B cell (primary cell): Measurements from ENCODE around the gene PCSK2. TPM values are rescaled to one million over a fixed set of nuclear protein-coding genes. Genes with fewer than 3 reads are reported as not detected.

Source experiments
- ATAC-seq: fragments of 200-7000 bp; cut with Tn5 transposase; one replicate; pipeline ENCODE4 v1.10.0; 2021; ENCODE audit warnings: low read depth, mild to moderate bottlenecking, moderate number of reproducible peaks, moderate library complexity
- CTCF ChIA-PET: fragments of 350-600 bp; sonication (Branson Sonifier 250); formaldehyde crosslinking; loops from one replicate; lab custom pipeline; 2021; ENCODE audit warnings: antibody characterized with exemption, inconsistent platforms; lab: Charles Lee
- POLR2A ChIA-PET: fragments of 350-600 bp; sonication (Branson Sonifier 250); formaldehyde crosslinking; loops from one replicate; lab custom pipeline; 2021; ENCODE audit warnings: antibody characterized with exemption; lab: Charles Lee
- DNase-seq: peaks from one replicate; pipeline ENCODE4 v3.0.0; 2013
- H2AFZ ChIP-seq: 2 replicates; pipeline ENCODE4 v1.6.1; 2012; ENCODE audit warnings: mild to moderate bottlenecking, low read depth, low read length; ENCODE audit not compliant: insufficient read depth, poor library complexity, severe bottlenecking
- H3K27ac ChIP-seq, 2 donors: 1 replicate in 1 of 2; 2 replicates in 1 of 2; pipeline ENCODE4 v1.5.1; 2012 to 2013; ENCODE audit warnings: low read length in 2 of 2, mild to moderate bottlenecking in 2 of 2, moderate library complexity in 1 of 2
- H3K27me3 ChIP-seq, 4 experiments: fragments of 200-600 bp in 1 of 4; sonication (generic) in 1 of 4; replicated peaks in 1 of 4; 1 replicate in 2 of 4; 2 replicates in 2 of 4; pipeline versions ENCODE4 v1.6.1 to v1.7.0; 2013 to 2016; ENCODE audit warnings: low read length in 3 of 4, mild to moderate bottlenecking in 2 of 4, mixed read lengths in 1 of 4, moderate library complexity in 1 of 4; ENCODE audit not compliant: insufficient read depth in 4 of 4, control insufficient read depth in 3 of 4; ENCODE audit errors: control extremely low read depth in 1 of 4
- H3K36me3 ChIP-seq, 2 experiments: replicated peaks in 1 of 2; 1 replicate in 1 of 2; 2 replicates in 1 of 2; pipeline versions ENCODE4 v1.6.1 to v1.7.1; 2013; ENCODE audit warnings: low read length in 1 of 2; ENCODE audit not compliant: insufficient read depth in 2 of 2, control insufficient read depth in 1 of 2; ENCODE audit errors: control extremely low read depth in 1 of 2, extremely low read depth in 1 of 2
- H3K4me1 ChIP-seq, 2 donors: fragments of 200-600 bp in 1 of 2; sonication (generic) in 1 of 2; 1 replicate in 1 of 2; 2 replicates in 1 of 2; pipeline versions ENCODE4 v1.5.1 to v1.6.1; 2013 to 2017; ENCODE audit warnings: low read length in 2 of 2; ENCODE audit not compliant: control insufficient read depth in 2 of 2, insufficient read depth in 2 of 2
- H3K4me2 ChIP-seq: replicated peaks from 2 replicates; pipeline ENCODE3; 2012; ENCODE audit warnings: mild to moderate bottlenecking, low read depth, low read length; ENCODE audit not compliant: poor library complexity, severe bottlenecking
- H3K4me3 ChIP-seq, 5 experiments: fragments of 200-600 bp in 1 of 5; sonication (generic) in 1 of 5; 1 replicate in 3 of 5; 2 replicates in 2 of 5; pipeline versions ENCODE4 v1.5.1 to v1.7.0; 2011 to 2016; ENCODE audit warnings: low read length in 4 of 5, mild to moderate bottlenecking in 4 of 5, low read depth in 2 of 5, control low read depth in 1 of 5, moderate library complexity in 1 of 5; ENCODE audit not compliant: insufficient read depth in 1 of 5; ENCODE audit errors: control extremely low read depth in 1 of 5, extremely low read depth in 1 of 5
- H3K79me2 ChIP-seq: fragments of 200-600 bp; sonication (generic); one replicate; pipeline ENCODE4 v1.6.0; 2016; ENCODE audit warnings: low read length; ENCODE audit not compliant: control insufficient read depth, insufficient read depth
- H3K9ac ChIP-seq: fragments of 200-600 bp; sonication (generic); 2 replicates; pipeline ENCODE4 v1.6.1; 2017; ENCODE audit warnings: mild to moderate bottlenecking, low read length, moderate library complexity
- H3K9me3 ChIP-seq, 3 donors: one replicate each; pipeline versions ENCODE4 v1.6.1 to v1.7.1; 2013; ENCODE audit warnings: low read length in 2 of 3; ENCODE audit not compliant: control insufficient read depth in 2 of 3, insufficient read depth in 1 of 3; ENCODE audit errors: control extremely low read depth in 1 of 3
- H4K20me1 ChIP-seq: 2 replicates; pipeline ENCODE4 v1.6.0; 2012; ENCODE audit warnings: mild to moderate bottlenecking, low read length; ENCODE audit not compliant: insufficient read depth, control insufficient read depth, poor library complexity, severe bottlenecking
- H3K27ac Mint-ChIP-seq: one replicate; pipeline ENCODE4 v1.8.0; 2021; ENCODE audit warnings: mixed read lengths
- H3K27me3 Mint-ChIP-seq: one replicate; pipeline ENCODE4 v1.8.0; 2021; ENCODE audit warnings: mixed read lengths
- H3K4me1 Mint-ChIP-seq: one replicate; pipeline ENCODE4 v1.8.0; 2021; ENCODE audit warnings: mixed read lengths
- H3K4me3 Mint-ChIP-seq: one replicate; pipeline ENCODE4 v1.8.0; 2021; ENCODE audit warnings: mixed read lengths
- H3K9me3 Mint-ChIP-seq: one replicate; pipeline ENCODE4 v1.8.0; 2022; ENCODE audit warnings: mixed read lengths; ENCODE audit not compliant: insufficient read depth
- CTCF ChIP-seq: fragments of 200-600 bp; IDR thresholded peaks from one replicate; pipeline ENCODE4 v1.8.0; 2022; ENCODE audit warnings: antibody characterized with exemption, mild to moderate bottlenecking
- EZH2 ChIP-seq: IDR thresholded peaks from 2 replicates; pipeline ENCODE4 v1.6.1; 2012; ENCODE audit warnings: borderline replicate concordance, low read depth, mild to moderate bottlenecking, moderate library complexity, low read length; ENCODE audit not compliant: insufficient read depth, poor library complexity, severe bottlenecking
- WGBS: methylation state at CpG from one replicate; pipeline ENCODE4 v1.1.5; 2013; ENCODE audit warnings: missing lambda C conversion rate; ENCODE audit not compliant: insufficient coverage; 5-methylcytosine and 5-hydroxymethylcytosine counted together
- intact Hi-C: fragments of 100-400 bp; cut with micrococcal nuclease; formaldehyde crosslinking; loops from one replicate; pipeline ENCODE4 v1.10.0; 2022
- polyA plus RNA-seq: library from polyadenylated mRNA; depleted of rRNA; stranded (reverse); fragments of >200 nt; gene quantifications from 2 replicates; pipeline ENCODE4 v1.2.3, GENCODE V29; 2012
- total RNA-seq, 2 donors: library from RNA; stranded (reverse); fragments of 120-200 nt in 1 of 2; gene quantifications; 1 replicate in 1 of 2; 2 replicates in 1 of 2; pipeline versions ENCODE4 v1.2.3 to v1.2.4, GENCODE V29; 2013 to 2022

The PCSK2 gene
- total and polyA plus RNA-seq, 2 donors (not counting 1 experiment from before 2014, with no cell fraction given): not detected

- TF ChIP-seq CTCF: no peak
- TF ChIP-seq EZH2: no peak
- Histone ChIP-seq H3K27me3 (no peaks in the 10 kb centered on the region), H3K9me3 (no peaks in the 10 kb centered on the region), H3K4me2 (no peak overlapping the region), H2AFZ (no peak overlapping the region), H3K9ac (no peak overlapping the region), H4K20me1 (no peaks in the 10 kb centered on the region), H3K79me2 (no peaks in the 10 kb centered on the region), H3K4me1 (peaks cover 9 to 17% of the 10 kb centered on the region in 2 donors), H3K4me3 (no peak overlapping the region), H3K36me3 (no peaks in the 10 kb centered on the region), H3K27ac (no peak overlapping the region)
- intact Hi-C loops: loop anchor here (10.0 kb wide), 1 partner anchor 143 kb away; no protein-coding TSS in a partner anchor
- DNase-seq (no peak), ATAC-seq (no peak)
- peaks cover 12% of the 10 kb centered on the region for H3K27me3 Mint-ChIP-seq
- H3K4me3 Mint-ChIP-seq: no peak overlapping the region
- 98% methylated on average over 4 of the region's 4 CpGs for WGBS
- POLR2A ChIA-PET: no interaction called here
- no peaks in the 10 kb centered on the region for H3K9me3 Mint-ChIP-seq
- peaks cover 13% of the 10 kb centered on the region for H3K4me1 Mint-ChIP-seq
- CTCF ChIA-PET: no interaction called here
- no peak overlapping the region for H3K27ac Mint-ChIP-seq
Observed at GRCh38 chr20:17502105-17502504, 275.3 kb downstream of the PCSK2 start.

GRCh38 chr20:17503301-17504065 is 276.6 kb downstream of the PCSK2 start:
- ChIA-PET CTCF (interaction anchor here (0.7 to 3.3 kb wide), 15 partner anchors 10 to 772 kb away, joined by 3 to 22 read pairs (median 4); partner anchors contain the start of genes BFSP1 and RRBP1), POLR2A (no interaction called here)
- Histone ChIP-seq H3K27ac (no peak overlapping the region), H3K4me2 (no peak overlapping the region), H2AFZ (no peak overlapping the region), H3K36me3 (no peaks in the 10 kb centered on the region), H3K4me3 (no peak overlapping the region), H3K27me3 (no peaks in the 10 kb centered on the region), H3K4me1 (peaks cover 9 to 17% of the 10 kb centered on the region in 2 donors), H4K20me1 (no peaks in the 10 kb centered on the region), H3K9me3 (no peaks in the 10 kb centered on the region), H3K9ac (no peak overlapping the region), H3K79me2 (no peaks in the 10 kb centered on the region)
- ATAC-seq (no peak), DNase-seq (no peak)
- H3K27me3 Mint-ChIP-seq: peaks cover 11% of the 10 kb centered on the region
- intact Hi-C loops: loop anchor here (1.0 to 10.0 kb wide), 5 partner anchors 67 to 634 kb away; partner anchors contain the start of genes DSTN, KAT14 and PET117
- WGBS: 82% methylated on average over 5 of the region's 6 CpGs
- no peak overlapping the region for H3K4me3 Mint-ChIP-seq
- TF ChIP-seq EZH2 (no peak), CTCF (no peak)
- H3K4me1 Mint-ChIP-seq: peaks cover 13% of the 10 kb centered on the region
- H3K27ac Mint-ChIP-seq: no peak overlapping the region
- H3K9me3 Mint-ChIP-seq: no peaks in the 10 kb centered on the region
